ENCODE data around the gene APRT. TPM values are rescaled to one million over a fixed set of nuclear protein-coding genes. Genes with fewer than 3 reads are reported as not detected.

APRT gene
- total and polyA plus RNA-seq, 9 of the 15 experiments (the other 6 are each of a cell fraction or from before 2014, with no cell fraction given), result 41.7 to 409 (median 146) TPM

DNA sequence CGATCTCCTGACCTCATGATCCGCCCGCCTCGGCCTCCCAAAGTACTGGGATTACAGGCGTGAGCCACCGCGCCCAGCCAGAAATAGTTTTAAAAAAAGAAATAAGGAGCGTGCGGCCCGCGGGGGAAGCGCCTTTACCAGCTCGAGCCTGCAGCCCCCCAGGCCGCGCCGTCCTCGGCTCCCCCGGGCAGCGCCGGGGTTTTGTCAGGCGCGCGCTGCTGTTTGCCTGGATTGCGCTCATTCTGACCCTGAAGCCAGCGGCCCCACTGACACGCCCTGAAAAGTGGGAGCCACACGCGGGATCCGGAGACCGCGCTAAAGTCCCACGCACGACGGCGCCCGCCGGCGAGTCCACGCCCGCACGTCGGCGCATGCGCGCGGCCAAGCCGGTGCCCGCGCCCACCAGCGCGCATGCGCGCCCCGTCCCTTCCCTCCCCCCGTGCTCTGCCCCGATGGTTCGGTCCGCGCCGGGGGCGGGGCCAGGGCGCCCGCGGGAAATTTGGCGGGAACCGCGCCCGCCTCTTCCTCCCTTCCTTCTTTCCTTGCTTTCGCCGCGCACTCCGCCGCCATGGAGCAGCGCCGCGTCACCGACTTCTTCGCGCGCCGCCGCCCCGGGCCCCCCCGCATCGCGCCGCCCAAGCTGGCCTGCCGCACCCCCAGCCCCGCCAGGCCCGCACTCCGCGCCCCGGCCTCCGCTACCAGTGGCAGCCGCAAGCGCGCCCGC is 8.3 kb downstream of the APRT start, which contains the start of gene CDT1 (continued):
- TF ChIP-seq, protein P1, sequence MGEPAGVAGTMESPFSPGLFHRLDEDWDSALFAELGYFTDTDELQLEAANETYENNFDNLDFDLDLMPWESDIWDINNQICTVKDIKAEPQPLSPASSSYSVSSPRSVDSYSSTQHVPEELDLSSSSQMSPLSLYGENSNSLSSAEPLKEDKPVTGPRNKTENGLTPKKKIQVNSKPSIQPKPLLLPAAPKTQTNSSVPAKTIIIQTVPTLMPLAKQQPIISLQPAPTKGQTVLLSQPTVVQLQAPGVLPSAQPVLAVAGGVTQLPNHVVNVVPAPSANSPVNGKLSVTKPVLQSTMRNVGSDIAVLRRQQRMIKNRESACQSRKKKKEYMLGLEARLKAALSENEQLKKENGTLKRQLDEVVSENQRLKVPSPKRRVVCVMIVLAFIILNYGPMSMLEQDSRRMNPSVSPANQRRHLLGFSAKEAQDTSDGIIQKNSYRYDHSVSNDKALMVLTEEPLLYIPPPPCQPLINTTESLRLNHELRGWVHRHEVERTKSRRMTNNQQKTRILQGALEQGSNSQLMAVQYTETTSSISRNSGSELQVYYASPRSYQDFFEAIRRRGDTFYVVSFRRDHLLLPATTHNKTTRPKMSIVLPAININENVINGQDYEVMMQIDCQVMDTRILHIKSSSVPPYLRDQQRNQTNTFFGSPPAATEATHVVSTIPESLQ (CRISPR knock-in tag; IDR thresholded peaks at IDR 0.05), result no peak
- no peak for TF ChIP-seq FOXM1 (IDR thresholded peaks at IDR 0.05; ENCODE audit: low read depth)
- TF ChIP-seq FOXM1 (CRISPR knock-in tag; IDR thresholded peaks at IDR 0.05; ENCODE audit: low read depth), result no peak; the same call in 1 of the 2 replicates
- TF ChIP-seq ZC3H11A (IDR thresholded peaks at IDR 0.05; ENCODE audit: low read depth, low read length), result no peak
- no peak for TF ChIP-seq FOXA1 (IDR thresholded peaks at IDR 0.05; ENCODE audit: borderline replicate concordance)
- TF ChIP-seq, protein P2, sequence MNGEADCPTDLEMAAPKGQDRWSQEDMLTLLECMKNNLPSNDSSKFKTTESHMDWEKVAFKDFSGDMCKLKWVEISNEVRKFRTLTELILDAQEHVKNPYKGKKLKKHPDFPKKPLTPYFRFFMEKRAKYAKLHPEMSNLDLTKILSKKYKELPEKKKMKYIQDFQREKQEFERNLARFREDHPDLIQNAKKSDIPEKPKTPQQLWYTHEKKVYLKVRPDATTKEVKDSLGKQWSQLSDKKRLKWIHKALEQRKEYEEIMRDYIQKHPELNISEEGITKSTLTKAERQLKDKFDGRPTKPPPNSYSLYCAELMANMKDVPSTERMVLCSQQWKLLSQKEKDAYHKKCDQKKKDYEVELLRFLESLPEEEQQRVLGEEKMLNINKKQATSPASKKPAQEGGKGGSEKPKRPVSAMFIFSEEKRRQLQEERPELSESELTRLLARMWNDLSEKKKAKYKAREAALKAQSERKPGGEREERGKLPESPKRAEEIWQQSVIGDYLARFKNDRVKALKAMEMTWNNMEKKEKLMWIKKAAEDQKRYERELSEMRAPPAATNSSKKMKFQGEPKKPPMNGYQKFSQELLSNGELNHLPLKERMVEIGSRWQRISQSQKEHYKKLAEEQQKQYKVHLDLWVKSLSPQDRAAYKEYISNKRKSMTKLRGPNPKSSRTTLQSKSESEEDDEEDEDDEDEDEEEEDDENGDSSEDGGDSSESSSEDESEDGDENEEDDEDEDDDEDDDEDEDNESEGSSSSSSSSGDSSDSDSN (IDR thresholded peaks at IDR 0.05; ENCODE audit: borderline replicate concordance in 1 of 2, low read depth in 2 of 2, low read length in 2 of 2), result 0 out of 4 replicates have a peak, but pooled peaks of 1 of the 2 experiments have one; percentile 39
- TF ChIP-seq JUND (IDR thresholded peaks at IDR 0.05; ENCODE audit: borderline replicate concordance, low read depth, low read length), result peak; percentile 87
- no peak for TF ChIP-seq JUND (tag; IDR thresholded peaks at IDR 0.05; ENCODE audit: borderline replicate concordance, low read depth, low read length)
- TF ChIP-seq NR2C1 (IDR thresholded peaks at IDR 0.05), result no peak
- TF ChIP-seq NR2C1 (tag; IDR thresholded peaks at IDR 0.05), result no peak
- peak; percentile 45; the same call in 1 of the 2 replicates for TF ChIP-seq MTA2 (IDR thresholded peaks at IDR 0.05; ENCODE audit: low read depth)
- peak; percentile 31; the same call in 1 of the 2 replicates for TF ChIP-seq ERF (CRISPR knock-in tag; IDR thresholded peaks at IDR 0.05)
- TF ChIP-seq BRCA1 (IDR thresholded peaks at IDR 0.05), result no peak
- peak; percentile 86; the same call in 1 of the 2 replicates for TF ChIP-seq BRCA1 (CRISPR knock-in tag; IDR thresholded peaks at IDR 0.05)
- TF ChIP-seq ESRRA (IDR thresholded peaks at IDR 0.05; ENCODE audit: borderline replicate concordance, low read depth), result 0 out of 2 replicates have a peak, but pooled peaks have one; percentile 36
- TF ChIP-seq, protein P3, sequence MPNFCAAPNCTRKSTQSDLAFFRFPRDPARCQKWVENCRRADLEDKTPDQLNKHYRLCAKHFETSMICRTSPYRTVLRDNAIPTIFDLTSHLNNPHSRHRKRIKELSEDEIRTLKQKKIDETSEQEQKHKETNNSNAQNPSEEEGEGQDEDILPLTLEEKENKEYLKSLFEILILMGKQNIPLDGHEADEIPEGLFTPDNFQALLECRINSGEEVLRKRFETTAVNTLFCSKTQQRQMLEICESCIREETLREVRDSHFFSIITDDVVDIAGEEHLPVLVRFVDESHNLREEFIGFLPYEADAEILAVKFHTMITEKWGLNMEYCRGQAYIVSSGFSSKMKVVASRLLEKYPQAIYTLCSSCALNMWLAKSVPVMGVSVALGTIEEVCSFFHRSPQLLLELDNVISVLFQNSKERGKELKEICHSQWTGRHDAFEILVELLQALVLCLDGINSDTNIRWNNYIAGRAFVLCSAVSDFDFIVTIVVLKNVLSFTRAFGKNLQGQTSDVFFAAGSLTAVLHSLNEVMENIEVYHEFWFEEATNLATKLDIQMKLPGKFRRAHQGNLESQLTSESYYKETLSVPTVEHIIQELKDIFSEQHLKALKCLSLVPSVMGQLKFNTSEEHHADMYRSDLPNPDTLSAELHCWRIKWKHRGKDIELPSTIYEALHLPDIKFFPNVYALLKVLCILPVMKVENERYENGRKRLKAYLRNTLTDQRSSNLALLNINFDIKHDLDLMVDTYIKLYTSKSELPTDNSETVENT (CRISPR knock-in tag; IDR thresholded peaks at IDR 0.05), result peak; percentile 86
- peak; percentile 86 for TF ChIP-seq POLR2G (IDR thresholded peaks at IDR 0.05; ENCODE audit: low read depth, low read length)
- no peak for TF ChIP-seq LEF1 (IDR thresholded peaks at IDR 0.05)
- peak in 1 of 2 experiments; percentile 75; a peak in 1 of 4 replicates for TF ChIP-seq TEAD1 (CRISPR knock-in tag; IDR thresholded peaks at IDR 0.05)
- TF ChIP-seq TARDBP (IDR thresholded peaks at IDR 0.05), result peak; percentile 98
- TF ChIP-seq TAF1 (IDR thresholded peaks at IDR 0.05; ENCODE audit: control insufficient read depth, extremely low read depth, insufficient read depth, low read length, severe bottlenecking), result peak; percentile 75
- peak; percentile 96 for TF ChIP-seq MEIS2 (IDR thresholded peaks at IDR 0.05; ENCODE audit: partially characterized antibody)
- TF ChIP-seq GTF2E2 (tag; IDR thresholded peaks at IDR 0.05), result peak; percentile 30; the same call in 1 of the 2 replicates
